ENCODE data around the gene GALNT10.

The GALNT10 gene

DNA sequence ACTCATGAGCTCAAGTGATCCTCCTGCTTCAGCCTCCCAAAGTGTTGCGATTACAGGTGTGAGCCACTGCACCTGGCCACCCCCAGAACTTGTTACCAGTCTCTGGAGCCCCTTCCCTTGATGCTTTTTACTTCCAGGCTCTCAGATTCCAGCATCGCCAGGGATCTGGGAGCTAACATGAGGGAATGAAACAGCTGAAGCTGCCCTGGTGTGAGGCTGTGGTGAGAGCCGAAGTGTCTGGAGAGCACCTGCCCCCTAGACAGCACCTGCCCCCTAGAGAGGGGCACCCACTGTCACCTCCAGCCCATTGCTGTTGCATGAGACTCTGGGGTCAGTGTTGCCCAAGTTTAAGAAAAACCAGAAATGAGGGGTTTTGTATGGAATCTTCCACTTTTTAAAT lies 131.0 kb downstream of the GALNT10 start:
- H3K27ac ChIP-seq = no peak overlapping the region
- no peak for TF ChIP-seq ZFX (IDR thresholded peaks at IDR 0.05; ENCODE audit: borderline replicate concordance)
- TF ChIP-seq, protein P1, sequence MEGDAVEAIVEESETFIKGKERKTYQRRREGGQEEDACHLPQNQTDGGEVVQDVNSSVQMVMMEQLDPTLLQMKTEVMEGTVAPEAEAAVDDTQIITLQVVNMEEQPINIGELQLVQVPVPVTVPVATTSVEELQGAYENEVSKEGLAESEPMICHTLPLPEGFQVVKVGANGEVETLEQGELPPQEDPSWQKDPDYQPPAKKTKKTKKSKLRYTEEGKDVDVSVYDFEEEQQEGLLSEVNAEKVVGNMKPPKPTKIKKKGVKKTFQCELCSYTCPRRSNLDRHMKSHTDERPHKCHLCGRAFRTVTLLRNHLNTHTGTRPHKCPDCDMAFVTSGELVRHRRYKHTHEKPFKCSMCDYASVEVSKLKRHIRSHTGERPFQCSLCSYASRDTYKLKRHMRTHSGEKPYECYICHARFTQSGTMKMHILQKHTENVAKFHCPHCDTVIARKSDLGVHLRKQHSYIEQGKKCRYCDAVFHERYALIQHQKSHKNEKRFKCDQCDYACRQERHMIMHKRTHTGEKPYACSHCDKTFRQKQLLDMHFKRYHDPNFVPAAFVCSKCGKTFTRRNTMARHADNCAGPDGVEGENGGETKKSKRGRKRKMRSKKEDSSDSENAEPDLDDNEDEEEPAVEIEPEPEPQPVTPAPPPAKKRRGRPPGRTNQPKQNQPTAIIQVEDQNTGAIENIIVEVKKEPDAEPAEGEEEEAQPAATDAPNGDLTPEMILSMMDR (IDR thresholded peaks at IDR 0.05) = no peak

DNA sequence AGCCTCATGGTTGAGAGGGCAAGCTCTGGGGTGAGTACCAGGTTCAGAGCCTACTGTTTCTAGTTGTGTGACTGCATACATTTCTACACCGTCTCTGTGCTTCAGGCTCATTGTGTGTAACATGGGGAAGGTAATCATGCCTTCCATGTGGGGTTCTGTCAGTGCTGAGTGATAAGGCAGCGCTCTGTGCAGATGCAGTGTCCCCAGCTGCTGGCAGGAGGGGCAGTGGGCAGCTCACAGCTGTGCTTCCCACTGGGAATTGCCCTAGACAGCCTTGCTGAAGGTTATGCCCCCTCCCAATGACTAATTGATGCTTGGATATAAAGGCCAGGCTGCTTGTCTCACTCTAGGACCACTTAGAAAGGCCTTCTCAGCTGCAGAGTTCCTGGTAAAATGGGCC lies 133.5 kb downstream of the GALNT10 start:
- H3K27ac ChIP-seq = no peak overlapping the region

DNA sequence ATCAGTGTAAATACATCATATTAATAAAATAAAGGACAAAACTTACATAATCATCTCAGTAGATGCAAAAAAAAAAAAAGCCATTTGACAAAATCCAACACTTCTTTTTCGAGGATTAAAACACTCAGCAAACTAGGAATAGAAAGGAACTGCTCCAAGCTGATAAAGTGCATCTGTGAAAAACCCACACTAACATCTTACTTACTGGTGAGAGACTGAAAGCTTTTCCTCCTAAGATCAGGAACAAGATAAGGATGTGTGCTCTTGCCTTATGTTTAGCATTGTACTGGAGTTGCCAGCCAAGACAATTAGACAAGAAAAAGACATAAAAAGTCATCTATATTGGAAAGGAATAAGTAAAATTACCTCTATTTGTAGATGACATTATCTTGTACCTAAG lies 135.0 kb downstream of the GALNT10 start:
- no peak overlapping the region for H3K27ac ChIP-seq
- no peak for TF ChIP-seq ZFX (IDR thresholded peaks at IDR 0.05; ENCODE audit: borderline replicate concordance)
- TF ChIP-seq, protein P1 (IDR thresholded peaks at IDR 0.05) = no peak

More for the DNA sequence above, 133.5 kb downstream of the GALNT10 start:
- TF ChIP-seq ZFX (IDR thresholded peaks at IDR 0.05; ENCODE audit: borderline replicate concordance) = no peak
- TF ChIP-seq, protein P1 (IDR thresholded peaks at IDR 0.05) = no peak

DNA sequence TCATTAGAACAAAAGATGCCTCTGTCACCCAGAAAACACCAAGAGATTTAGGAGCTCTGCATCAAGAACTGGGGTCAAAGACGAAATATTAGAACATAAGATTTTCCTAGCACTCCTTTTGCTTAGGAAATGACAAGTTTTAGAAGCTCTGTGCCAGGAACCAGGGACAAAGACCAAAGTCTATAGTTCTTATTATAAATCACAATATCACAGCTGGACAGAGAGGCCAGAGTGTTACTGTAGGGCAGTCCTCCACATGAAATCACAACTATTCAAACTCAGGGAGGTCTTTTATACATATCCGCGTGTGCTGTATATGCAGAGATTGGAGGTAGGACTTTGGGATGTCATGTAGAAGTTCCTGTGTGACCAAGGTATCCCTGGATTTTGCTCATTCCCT lies 138.5 kb downstream of the GALNT10 start:
- TF ChIP-seq ZFX (IDR thresholded peaks at IDR 0.05; ENCODE audit: borderline replicate concordance) = no peak
- TF ChIP-seq, protein P1 (IDR thresholded peaks at IDR 0.05) = no peak

DNA sequence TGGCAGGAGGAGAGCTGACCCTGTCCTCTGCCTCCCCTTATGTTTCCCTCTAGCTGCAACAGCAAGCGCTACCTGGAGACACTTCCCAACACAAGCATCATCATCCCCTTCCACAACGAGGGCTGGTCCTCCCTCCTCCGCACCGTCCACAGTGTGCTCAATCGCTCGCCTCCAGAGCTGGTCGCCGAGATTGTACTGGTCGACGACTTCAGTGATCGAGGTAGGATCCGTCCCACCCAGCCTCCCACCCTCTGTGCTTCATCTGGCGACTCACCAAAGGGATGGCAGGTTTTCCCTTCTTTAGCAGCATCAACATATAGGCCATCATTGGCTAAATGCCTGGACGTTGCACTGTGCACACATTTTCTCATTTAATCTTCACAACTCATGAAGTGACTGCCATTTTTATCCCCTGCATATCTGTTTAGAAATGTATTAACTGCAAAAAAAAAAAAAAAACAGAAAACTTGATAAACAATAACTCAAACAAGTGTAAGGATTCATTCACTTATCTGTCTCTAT lies 139.0 kb downstream of the GALNT10 start:
- TF ChIP-seq ZFX (IDR thresholded peaks at IDR 0.05; ENCODE audit: borderline replicate concordance) = no peak
- TF ChIP-seq, protein P1 (IDR thresholded peaks at IDR 0.05) = no peak
- no peak overlapping the region for H3K27ac ChIP-seq

More for the DNA sequence above, 138.5 kb downstream of the GALNT10 start:
- no peak overlapping the region for H3K27ac ChIP-seq

DNA sequence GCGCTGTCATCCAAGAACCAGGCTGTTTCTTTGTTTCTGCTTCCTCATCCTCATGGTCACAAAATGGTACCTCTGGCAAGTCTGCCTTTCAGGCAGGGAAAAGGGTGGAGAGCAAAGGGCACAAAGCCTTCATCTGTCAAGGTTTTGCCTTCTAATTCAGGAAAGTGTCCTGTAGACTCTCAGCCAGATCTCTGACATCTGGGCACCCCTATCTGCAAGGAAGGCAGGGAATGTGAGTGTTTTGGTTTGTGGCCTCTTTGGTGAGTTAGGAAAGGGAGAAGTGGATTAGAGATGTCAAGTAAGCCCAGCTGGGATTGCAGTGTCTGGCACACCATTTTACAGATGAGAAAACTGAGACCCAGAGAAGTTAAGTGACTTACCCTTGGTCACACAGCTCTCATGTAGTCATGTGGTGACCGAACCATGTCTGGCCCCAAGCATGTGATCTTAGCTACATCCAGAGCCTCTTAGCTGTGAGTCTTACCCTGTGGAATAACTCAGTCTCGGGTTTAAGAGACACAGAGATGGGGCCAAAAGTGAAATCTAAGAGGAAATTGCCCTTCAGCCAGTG lies 139.6 kb downstream of the GALNT10 start:
- TF ChIP-seq, protein P1 (IDR thresholded peaks at IDR 0.05) = no peak
- no peak for TF ChIP-seq ZFX (IDR thresholded peaks at IDR 0.05; ENCODE audit: borderline replicate concordance)
- no peak overlapping the region for H3K27ac ChIP-seq

DNA sequence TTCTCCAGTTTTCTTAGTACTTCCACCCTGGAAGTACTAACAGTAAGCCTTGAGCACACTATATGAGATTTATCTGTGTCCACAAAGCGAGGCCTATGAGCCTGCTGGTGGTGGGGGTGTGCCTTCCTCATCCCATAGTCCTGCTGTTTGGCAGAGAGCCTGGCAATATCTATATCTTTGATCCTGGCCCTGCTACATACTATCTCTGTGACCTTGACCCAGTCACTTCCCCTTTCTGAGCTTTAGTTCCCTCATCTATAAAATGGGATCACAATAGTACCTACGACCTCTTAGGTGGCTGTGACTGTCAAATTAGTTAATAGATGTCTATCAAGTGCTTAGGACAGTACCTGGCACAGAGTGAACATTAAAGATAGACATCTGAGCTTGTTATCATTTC lies 140.7 kb downstream of the GALNT10 start:
- H3K27ac ChIP-seq = no peak overlapping the region
- TF ChIP-seq ZFX (IDR thresholded peaks at IDR 0.05; ENCODE audit: borderline replicate concordance) = no peak
- TF ChIP-seq, protein P1 (IDR thresholded peaks at IDR 0.05) = no peak
